H1 (cell line): ENCODE measurements around the gene ADCY3. TPM values are rescaled to one million over a fixed set of nuclear protein-coding genes. Genes with fewer than 3 reads are reported as not detected.

Source experiments
- CTCF ChIA-PET: fragments of 300-600 bp; sonication (Branson Sonifier 250); formaldehyde crosslinking; loops from one replicate; lab custom pipeline; 2021; ENCODE audit not compliant: partially characterized antibody; lab: Charles Lee
- POLR2A ChIA-PET: fragments of 300-600 bp; sonication (Branson Sonifier 250); formaldehyde crosslinking; loops from one replicate; lab custom pipeline; 2021; ENCODE audit warnings: inconsistent platforms; ENCODE audit not compliant: partially characterized antibody; lab: Charles Lee
- DNase-seq, 2 experiments: peaks; one replicate each; pipeline versions ENCODE4 v3.0.0 to v3.0.0-alpha.2; 2010 to 2022; ENCODE audit warnings: low spot score in 2 of 2, low read depth in 1 of 2, mixed read lengths in 1 of 2
- FAIRE-seq: peaks from 2 replicates; lab custom pipeline; 2011; peaks lifted over from hg19 to GRCh38; lab: Jason Lieb, UNC
- H2AFZ ChIP-seq: 2 replicates; pipeline ENCODE4 v1.8.1; 2012; ENCODE audit warnings: low read length, inconsistent platforms
- H2AK5ac ChIP-seq: 2 replicates; pipeline ENCODE4 v1.6.1; 2013; ENCODE audit warnings: low read depth, low read length
- H2BK120ac ChIP-seq: replicated peaks from 2 replicates; pipeline ENCODE3; 2013; ENCODE audit warnings: low read depth, low read length, inconsistent platforms
- H2BK12ac ChIP-seq: 2 replicates; pipeline ENCODE4 v1.6.1; 2013; ENCODE audit warnings: low read depth, low read length
- H2BK15ac ChIP-seq: 2 replicates; pipeline ENCODE4 v1.6.1; 2013; ENCODE audit warnings: low read length
- H2BK20ac ChIP-seq: 2 replicates; pipeline ENCODE4 v1.6.1; 2013; ENCODE audit warnings: low read length
- H2BK5ac ChIP-seq: 2 replicates; pipeline ENCODE4 v1.6.1; 2013; ENCODE audit warnings: low read depth, low read length
- H3K14ac ChIP-seq: 2 replicates; pipeline ENCODE4 v1.6.1; 2013; ENCODE audit warnings: inconsistent platforms; ENCODE audit not compliant: insufficient read length
- H3K18ac ChIP-seq: 2 replicates; pipeline ENCODE4 v1.6.1; 2013; ENCODE audit warnings: low read length; ENCODE audit errors: extremely low read depth
- H3K23ac ChIP-seq: 2 replicates; pipeline ENCODE4 v1.6.1; 2013; ENCODE audit warnings: inconsistent platforms; ENCODE audit not compliant: insufficient read length
- H3K23me2 ChIP-seq: 2 replicates; pipeline ENCODE4 v1.6.1; 2013; ENCODE audit warnings: low read depth, low read length
- H3K27ac ChIP-seq: 2 replicates; pipeline ENCODE4 v1.6.1; 2011; ENCODE audit warnings: low read depth, low read length, inconsistent platforms
- H3K27me3 ChIP-seq, 4 experiments: replicated peaks in 1 of 4; 1 replicate in 1 of 4; 2 replicates in 3 of 4; pipeline versions ENCODE4 v1.6.1 to v1.8.1; 2011 to 2013; ENCODE audit warnings: low read length in 3 of 4, mild to moderate bottlenecking in 3 of 4, inconsistent platforms in 2 of 4, mixed read lengths in 2 of 4, moderate library complexity in 1 of 4; ENCODE audit not compliant: control insufficient read depth in 3 of 4, insufficient read depth in 3 of 4; ENCODE audit errors: extremely low read depth in 1 of 4
- H3K36me3 ChIP-seq, 4 experiments: 2 replicates each; pipeline versions ENCODE4 v1.6.1 to v1.8.1; 2011 to 2013; ENCODE audit warnings: mild to moderate bottlenecking in 4 of 4, low read length in 3 of 4, moderate library complexity in 2 of 4, control low read depth in 1 of 4, inconsistent platforms in 1 of 4; ENCODE audit not compliant: insufficient read depth in 4 of 4, control insufficient read depth in 2 of 4
- H3K4ac ChIP-seq: replicated peaks from 2 replicates; pipeline ENCODE3; 2013; ENCODE audit warnings: low read length, low read depth, mixed read lengths, inconsistent platforms; ENCODE audit not compliant: insufficient read length
- H3K4me1 ChIP-seq, 4 experiments: replicated peaks in 1 of 4; 1 replicate in 1 of 4; 2 replicates in 3 of 4; pipeline versions ENCODE4 v1.6.1 to v1.8.1; 2011 to 2013; ENCODE audit warnings: low read length in 3 of 4, inconsistent platforms in 2 of 4, mixed read lengths in 1 of 4; ENCODE audit not compliant: insufficient read depth in 4 of 4, control insufficient read depth in 3 of 4
- H3K4me2 ChIP-seq, 2 experiments: 2 replicates each; pipeline versions ENCODE4 v1.6.1 to v1.8.1; 2011 to 2013; ENCODE audit warnings: low read depth in 2 of 2, low read length in 2 of 2, control low read depth in 1 of 2, inconsistent platforms in 1 of 2, mild to moderate bottlenecking in 1 of 2; ENCODE audit not compliant: insufficient read depth in 1 of 2
- H3K4me3 ChIP-seq, 4 experiments: fragments of 200-600, 300-600 bp in 1 of 4; sonication (generic), shearing (Covaris generic), sonication (Bioruptor Twin) in 1 of 4; 2 replicates each; pipeline versions ENCODE4 v1.5.1 to v1.8.1; 2011 to 2016; ENCODE audit warnings: low read length in 4 of 4, low read depth in 3 of 4, control low read depth in 2 of 4, inconsistent platforms in 2 of 4, mild to moderate bottlenecking in 2 of 4, mixed read lengths in 1 of 4, moderate library complexity in 1 of 4; ENCODE audit not compliant: insufficient read depth in 2 of 4; ENCODE audit errors: extremely low read depth in 1 of 4
- H3K56ac ChIP-seq: replicated peaks from 2 replicates; pipeline ENCODE3; 2013; ENCODE audit warnings: low read depth, mild to moderate bottlenecking, mixed read lengths, low read length, inconsistent platforms; ENCODE audit not compliant: insufficient read length
- H3K79me1 ChIP-seq: 2 replicates; pipeline ENCODE4 v1.6.1; 2013; ENCODE audit warnings: low read depth, low read length, control low read depth
- H3K79me2 ChIP-seq, 2 experiments: 2 replicates each; pipeline versions ENCODE4 v1.6.1 to v1.8.1; 2012 to 2013; ENCODE audit warnings: low read length in 2 of 2, mild to moderate bottlenecking in 2 of 2, inconsistent platforms in 1 of 2; ENCODE audit not compliant: insufficient read depth in 2 of 2, control insufficient read depth in 1 of 2
- H3K9ac ChIP-seq, 4 experiments: replicated peaks in 1 of 4; 1 replicate in 1 of 4; 2 replicates in 3 of 4; pipeline versions ENCODE4 v1.6.1 to v1.8.1; 2011 to 2013; ENCODE audit warnings: low read depth in 3 of 4, low read length in 3 of 4, control low read depth in 2 of 4, mild to moderate bottlenecking in 2 of 4, moderate library complexity in 2 of 4, inconsistent platforms in 1 of 4; ENCODE audit errors: extremely low read depth in 1 of 4
- H3K9me3 ChIP-seq, 2 experiments: 2 replicates each; pipeline versions ENCODE4 v1.6.1 to v1.8.1; 2012 to 2013; ENCODE audit warnings: mild to moderate bottlenecking in 2 of 2, moderate library complexity in 2 of 2, control low read depth in 1 of 2, inconsistent platforms in 1 of 2, low read depth in 1 of 2, low read length in 1 of 2, mixed read lengths in 1 of 2; ENCODE audit not compliant: insufficient read depth in 2 of 2
- H4K20me1 ChIP-seq, 2 experiments: replicated peaks in 1 of 2; 2 replicates each; pipeline versions ENCODE3 to v1.8.1; 2011 to 2013; ENCODE audit warnings: inconsistent platforms in 2 of 2, low read length in 2 of 2, mild to moderate bottlenecking in 1 of 2; ENCODE audit not compliant: insufficient read depth in 2 of 2, control insufficient read depth in 1 of 2
- H4K5ac ChIP-seq: 2 replicates; pipeline ENCODE4 v1.6.1; 2013; ENCODE audit warnings: low read length, low read depth, mixed read lengths, inconsistent platforms; ENCODE audit not compliant: insufficient read length
- H4K8ac ChIP-seq: 2 replicates; pipeline ENCODE4 v1.8.0; 2013; ENCODE audit warnings: mild to moderate bottlenecking, moderate library complexity, low read length, inconsistent platforms; ENCODE audit not compliant: insufficient read depth; ENCODE audit errors: extremely low read depth
- H4K91ac ChIP-seq: replicated peaks from 2 replicates; pipeline ENCODE3; 2013; ENCODE audit warnings: low read length, mixed read lengths, inconsistent platforms; ENCODE audit not compliant: insufficient read length
- CBX8 ChIP-seq: fragments of 300-800, 300-1000 bp; sonication (generic); IDR thresholded peaks from 2 replicates; pipeline ENCODE4 v1.7.1; 2016; ENCODE audit warnings: low read depth, low read length, borderline replicate concordance
- EZH2 ChIP-seq: fragments of 200-600 bp; sonication (generic); IDR thresholded peaks from 2 replicates; pipeline ENCODE4 v1.7.1; 2012; ENCODE audit warnings: low read depth, mild to moderate bottlenecking, moderate library complexity, low read length, inconsistent platforms; ENCODE audit not compliant: severe bottlenecking
- KDM5A ChIP-seq: fragments of 200-600 bp; IDR thresholded peaks from 2 replicates; pipeline ENCODE4 v1.7.1; 2012; ENCODE audit warnings: mild to moderate bottlenecking, low read length, inconsistent platforms, mixed read lengths
- POU5F1 ChIP-seq: IDR thresholded peaks from 2 replicates; pipeline ENCODE4 v1.6.1; 2011; ENCODE audit warnings: low read depth, mild to moderate bottlenecking, low read length, moderate library complexity
- RAD21 ChIP-seq, 2 experiments: IDR thresholded peaks in 1 of 2; conservative IDR thresholded peaks in 1 of 2; 2 replicates each; pipeline ENCODE4 v1.6.1; 2011; ENCODE audit warnings: low read depth in 2 of 2, low read length in 2 of 2, improper control_type of control experiment in 1 of 2, inconsistent platforms in 1 of 2, mild to moderate bottlenecking in 1 of 2, moderate library complexity in 1 of 2
- RFX5 ChIP-seq: IDR thresholded peaks from 2 replicates; pipeline ENCODE4 v1.6.1; 2011; ENCODE audit warnings: low read depth, low read length, improper control_type of control experiment, borderline replicate concordance
- TEAD4 ChIP-seq: IDR thresholded peaks from 2 replicates; pipeline ENCODE4 v1.6.1; 2012; ENCODE audit warnings: low read depth, low read length, inconsistent platforms, mixed read lengths
- WGBS, 2 experiments: shearing (Covaris generic) in 1 of 2; methylation state at CpG; one replicate each; pipeline versions ENCODE4 v1.1.6 to v1.1.7; 2013 to 2015; ENCODE audit warnings: low lambda C conversion rate in 2 of 2, mixed read lengths in 2 of 2, inconsistent platforms in 1 of 2, low coverage in 1 of 2, missing lambda C conversion rate in 1 of 2; ENCODE audit not compliant: insufficient replicate concordance in 2 of 2, insufficient coverage in 1 of 2, insufficient read length in 1 of 2; ENCODE audit errors: extremely low coverage in 1 of 2, missing lambda C conversion rate in 1 of 2; 5-methylcytosine and 5-hydroxymethylcytosine counted together
- polyA plus RNA-seq, 7 experiments: library from polyadenylated mRNA; depleted of rRNA in 3 of 7; stranded (reverse) in 5 of 7; unstranded in 2 of 7; fragments of >200 nt in 5 of 7; fragments of 200-250 nt in 2 of 7; gene quantifications; 1 replicate in 5 of 7; 2 replicates in 1 of 7; 4 replicates in 1 of 7; pipeline versions ENCODE4 v1.2.1 to v1.2.3, GENCODE V29; 2011 to 2013; ENCODE audit warnings: missing spikeins in 2 of 7, mixed read lengths in 2 of 7
- total RNA-seq: library from RNA; stranded (reverse); fragmentation: NEBNext Ultra II Directional; extraction: Animal tissue kit (Norgen Biotek cat#: 25700); gene quantifications from 2 replicates; pipeline ENCODE4 v1.2.1, GENCODE V29; 2021
- TF ChIP-seq, protein P1 (sequence below), 3 experiments: IDR thresholded peaks; 1 replicate in 2 of 3; 2 replicates in 1 of 3; pipeline versions ENCODE4 v1.5.1 to v1.6.1; 2011; ENCODE audit warnings: low read length in 3 of 3, mild to moderate bottlenecking in 3 of 3, inconsistent platforms in 2 of 3, low read depth in 1 of 3, moderate library complexity in 1 of 3; ENCODE audit not compliant: insufficient read depth in 1 of 3; ENCODE audit errors: control extremely low read depth in 1 of 3
- TF ChIP-seq, protein P2 (sequence below): IDR thresholded peaks from 2 replicates; pipeline ENCODE4 v1.6.1; 2011; ENCODE audit warnings: low read length, improper control_type of control experiment

ADCY3 gene
- total and polyA plus RNA-seq, 2 of the 8 experiments (the other 6 are each of a cell fraction or from before 2014, with no cell fraction given): 45.1 to 52.9 TPM

DNA sequence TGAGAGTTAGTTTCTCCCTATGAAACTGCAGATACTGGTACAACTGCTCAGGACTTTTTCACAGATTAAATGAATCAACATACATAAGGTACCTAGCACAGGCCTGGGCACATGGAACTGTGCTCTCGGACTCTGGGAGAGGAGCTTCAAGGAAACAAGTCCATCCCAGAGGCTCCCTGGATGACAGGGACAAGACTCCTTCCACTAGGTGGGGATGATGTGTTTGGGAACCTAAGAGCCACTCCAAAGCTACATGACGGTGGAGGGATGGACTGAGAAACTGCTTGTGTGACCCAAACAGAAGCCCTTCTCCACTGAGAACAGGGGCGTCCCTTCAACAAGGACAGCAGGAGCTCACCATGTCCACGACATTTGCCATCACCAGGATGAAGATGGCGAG, 89.7 kb downstream of the ADCY3 start:
- no peak overlapping the region for H2BK12ac ChIP-seq
- no peak overlapping the region for H2BK20ac ChIP-seq
- ChIA-PET POLR2A (no interaction called here), CTCF (interaction anchor here (0.7 to 4.6 kb wide), 16 partner anchors 11 to 421 kb away, joined by 3 to 30 read pairs (median 4); no protein-coding TSS in a partner anchor)
- no peaks in the 10 kb centered on the region for H3K79me1 ChIP-seq
- H3K14ac ChIP-seq: no peak overlapping the region
- H3K9ac ChIP-seq: no peak overlapping the region
- no peak overlapping the region for H4K8ac ChIP-seq
- no peaks in the 10 kb centered on the region for H3K27me3 ChIP-seq
- no peak overlapping the region for H3K23ac ChIP-seq
- no peak overlapping the region for H4K91ac ChIP-seq
- no peak overlapping the region for H3K56ac ChIP-seq
- H3K36me3 ChIP-seq: peaks cover 0 to 17% (median under 1%) of the 10 kb centered on the region in 4 experiments; a peak in 3 of 8 replicates
- H3K27ac ChIP-seq: no peak overlapping the region
- no peak overlapping the region for H3K4ac ChIP-seq
- FAIRE-seq (no peak), DNase-seq (no peak)
- peaks cover 0 to 3% of the 10 kb centered on the region in 2 experiments for H4K20me1 ChIP-seq
- no peaks in the 10 kb centered on the region for H3K79me2 ChIP-seq
- H2AFZ ChIP-seq: no peak overlapping the region
- H3K4me1 ChIP-seq: peaks cover 2 to 22% (median 12%) of the 10 kb centered on the region in 4 experiments; a peak in 6 of 7 replicates
- H2AK5ac ChIP-seq: no peak overlapping the region
- H2BK5ac ChIP-seq: no peak overlapping the region
- no peak overlapping the region for H3K18ac ChIP-seq
- H3K4me2 ChIP-seq: no peak overlapping the region
- H3K4me3 ChIP-seq: no peak overlapping the region
- peaks cover 2 to 13% of the 10 kb centered on the region in 2 experiments; a peak in 1 of 4 replicates for H3K9me3 ChIP-seq
- H3K23me2 ChIP-seq: 0 out of 2 replicates have a peak, but pooled peaks cover 2% of the 10 kb centered on the region
- WGBS, 2 experiments: 89% methylated on average over 5 of the region's 5 CpGs; no CpG with 5 or more reads in 1 of the 2 experiments
- H2BK15ac ChIP-seq: no peak overlapping the region
- no peak overlapping the region for H4K5ac ChIP-seq
- no peak overlapping the region for H2BK120ac ChIP-seq
- TF ChIP-seq KDM5A (no peak), RAD21 (IDR thresholded peaks at IDR 0.05 in 1 of 2, conservative IDR thresholded peaks at IDR 0.05 in 1 of 2; ENCODE audit: low read depth in 2 of 2, low read length in 2 of 2) (peak; percentile 49 to 60), RFX5 (no peak), CBX8 (no peak), EZH2 (no peak), POU5F1 (no peak), TEAD4 (no peak)
- TF ChIP-seq, protein P1, sequence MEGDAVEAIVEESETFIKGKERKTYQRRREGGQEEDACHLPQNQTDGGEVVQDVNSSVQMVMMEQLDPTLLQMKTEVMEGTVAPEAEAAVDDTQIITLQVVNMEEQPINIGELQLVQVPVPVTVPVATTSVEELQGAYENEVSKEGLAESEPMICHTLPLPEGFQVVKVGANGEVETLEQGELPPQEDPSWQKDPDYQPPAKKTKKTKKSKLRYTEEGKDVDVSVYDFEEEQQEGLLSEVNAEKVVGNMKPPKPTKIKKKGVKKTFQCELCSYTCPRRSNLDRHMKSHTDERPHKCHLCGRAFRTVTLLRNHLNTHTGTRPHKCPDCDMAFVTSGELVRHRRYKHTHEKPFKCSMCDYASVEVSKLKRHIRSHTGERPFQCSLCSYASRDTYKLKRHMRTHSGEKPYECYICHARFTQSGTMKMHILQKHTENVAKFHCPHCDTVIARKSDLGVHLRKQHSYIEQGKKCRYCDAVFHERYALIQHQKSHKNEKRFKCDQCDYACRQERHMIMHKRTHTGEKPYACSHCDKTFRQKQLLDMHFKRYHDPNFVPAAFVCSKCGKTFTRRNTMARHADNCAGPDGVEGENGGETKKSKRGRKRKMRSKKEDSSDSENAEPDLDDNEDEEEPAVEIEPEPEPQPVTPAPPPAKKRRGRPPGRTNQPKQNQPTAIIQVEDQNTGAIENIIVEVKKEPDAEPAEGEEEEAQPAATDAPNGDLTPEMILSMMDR (IDR thresholded peaks at IDR 0.05; ENCODE audit: control extremely low read depth in 1 of 3, insufficient read depth in 1 of 3, low read depth in 1 of 3, low read length in 3 of 3): peak in 2 of 3 experiments; percentile 25 to 41; a peak in 2 of 4 replicates
- TF ChIP-seq, protein P2, sequence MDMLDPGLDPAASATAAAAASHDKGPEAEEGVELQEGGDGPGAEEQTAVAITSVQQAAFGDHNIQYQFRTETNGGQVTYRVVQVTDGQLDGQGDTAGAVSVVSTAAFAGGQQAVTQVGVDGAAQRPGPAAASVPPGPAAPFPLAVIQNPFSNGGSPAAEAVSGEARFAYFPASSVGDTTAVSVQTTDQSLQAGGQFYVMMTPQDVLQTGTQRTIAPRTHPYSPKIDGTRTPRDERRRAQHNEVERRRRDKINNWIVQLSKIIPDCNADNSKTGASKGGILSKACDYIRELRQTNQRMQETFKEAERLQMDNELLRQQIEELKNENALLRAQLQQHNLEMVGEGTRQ: no peak
